GM12878 (cell line): ENCODE results near the gene ZDHHC18. TPM values are rescaled to one million over a fixed set of nuclear protein-coding genes. Genes with fewer than 3 reads are reported as not detected.

Experiments
- EED ChIP-seq: sonication (generic); IDR thresholded peaks from 2 replicates; pipeline ENCODE4 v1.6.1; 2016; ENCODE audit warnings: antibody characterized with exemption, low read depth
- PAX8 ChIP-seq: fragments of 450-650 bp; IDR thresholded peaks from 2 replicates; pipeline ENCODE4 v1.6.1; 2017; ENCODE audit warnings: mild to moderate bottlenecking, moderate library complexity
- ZBTB40 ChIP-seq: fragments of 450-650 bp; IDR thresholded peaks from 2 replicates; pipeline ENCODE4 v1.6.1; 2016; ENCODE audit warnings: mild to moderate bottlenecking, moderate library complexity, borderline replicate concordance
- ZNF592 ChIP-seq: fragments of 450-650 bp; IDR thresholded peaks from 2 replicates; pipeline ENCODE4 v1.6.1; 2017; ENCODE audit warnings: mild to moderate bottlenecking, moderate library complexity
- ZNF622 ChIP-seq: fragments of 450-650 bp; IDR thresholded peaks from 2 replicates; pipeline ENCODE4 v1.6.1; 2017; ENCODE audit warnings: mild to moderate bottlenecking, inconsistent platforms
- polyA plus RNA-seq, 11 experiments: library from polyadenylated mRNA; depleted of rRNA in 4 of 11; unstranded in 6 of 11; stranded (reverse) in 5 of 11; fragments of >200 nt; fragmentation: Nextera tagmentation in 4 of 11; fragmentation: Illumina TruSeq in 1 of 11; extraction: Ambion mirVana in 4 of 11; extraction: Trizol in 1 of 11; gene quantifications; 1 replicate in 1 of 11; 2 replicates in 10 of 11; pipeline versions ENCODE4 v1.2.1 to v1.2.3, GENCODE V29; 2011 to 2016; ENCODE audit warnings: inconsistent platforms in 2 of 11, missing spikeins in 2 of 11, low read depth in 1 of 11
- total RNA-seq, 4 experiments: library from RNA; depleted of rRNA in 3 of 4; stranded (reverse); fragments of >200 nt in 3 of 4; fragmentation: Illumina TruSeq in 1 of 4; extraction: Trizol in 1 of 4; gene quantifications; 2 replicates each; pipeline versions ENCODE4 v1.2.1 to v1.2.3, GENCODE V29; 2013 to 2021

ZDHHC18 gene
- total and polyA plus RNA-seq, 10 of the 15 experiments (the other 5 are each of a cell fraction or from before 2014, with no cell fraction given), result 0.40 to 81.2 (median 21.3) TPM

GRCh38 chr1:26855636-26856035 is 29.1 kb downstream of the ZDHHC18 start (continued):
- no peak for TF ChIP-seq ZBTB40
- TF ChIP-seq ZNF622, result no peak
- TF ChIP-seq EED, result no peak
- TF ChIP-seq PAX8, result no peak
- TF ChIP-seq ZNF592, result no peak
